ENCODE measurements around the gene PNPLA2.

GRCh38 chr11:820655-821511, 2.2 kb downstream of the PNPLA2 start:
- TF ChIP-seq, protein P1, sequence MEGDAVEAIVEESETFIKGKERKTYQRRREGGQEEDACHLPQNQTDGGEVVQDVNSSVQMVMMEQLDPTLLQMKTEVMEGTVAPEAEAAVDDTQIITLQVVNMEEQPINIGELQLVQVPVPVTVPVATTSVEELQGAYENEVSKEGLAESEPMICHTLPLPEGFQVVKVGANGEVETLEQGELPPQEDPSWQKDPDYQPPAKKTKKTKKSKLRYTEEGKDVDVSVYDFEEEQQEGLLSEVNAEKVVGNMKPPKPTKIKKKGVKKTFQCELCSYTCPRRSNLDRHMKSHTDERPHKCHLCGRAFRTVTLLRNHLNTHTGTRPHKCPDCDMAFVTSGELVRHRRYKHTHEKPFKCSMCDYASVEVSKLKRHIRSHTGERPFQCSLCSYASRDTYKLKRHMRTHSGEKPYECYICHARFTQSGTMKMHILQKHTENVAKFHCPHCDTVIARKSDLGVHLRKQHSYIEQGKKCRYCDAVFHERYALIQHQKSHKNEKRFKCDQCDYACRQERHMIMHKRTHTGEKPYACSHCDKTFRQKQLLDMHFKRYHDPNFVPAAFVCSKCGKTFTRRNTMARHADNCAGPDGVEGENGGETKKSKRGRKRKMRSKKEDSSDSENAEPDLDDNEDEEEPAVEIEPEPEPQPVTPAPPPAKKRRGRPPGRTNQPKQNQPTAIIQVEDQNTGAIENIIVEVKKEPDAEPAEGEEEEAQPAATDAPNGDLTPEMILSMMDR (IDR thresholded peaks at IDR 0.05): no peak
- peak; percentile 60 to 74 for TF ChIP-seq POLR2AphosphoS5 (IDR thresholded peaks at IDR 0.05)
- TF ChIP-seq POLR2A (IDR thresholded peaks at IDR 0.05; ENCODE audit: low read depth): no peak

Data from esophagus muscularis mucosa (tissue), 3 donors.